ENCODE data around the gene CPNE6. TPM values are rescaled to one million over a fixed set of nuclear protein-coding genes. Genes with fewer than 3 reads are reported as not detected.
A peak's percentile ranks its signal among the peaks of the same experiment; 100 is the strongest.

Gene CPNE6
- total and polyA plus RNA-seq, 2 of the 13 experiments (the other 11 are each of a cell fraction or from before 2014, with no cell fraction given): not detected

DNA sequence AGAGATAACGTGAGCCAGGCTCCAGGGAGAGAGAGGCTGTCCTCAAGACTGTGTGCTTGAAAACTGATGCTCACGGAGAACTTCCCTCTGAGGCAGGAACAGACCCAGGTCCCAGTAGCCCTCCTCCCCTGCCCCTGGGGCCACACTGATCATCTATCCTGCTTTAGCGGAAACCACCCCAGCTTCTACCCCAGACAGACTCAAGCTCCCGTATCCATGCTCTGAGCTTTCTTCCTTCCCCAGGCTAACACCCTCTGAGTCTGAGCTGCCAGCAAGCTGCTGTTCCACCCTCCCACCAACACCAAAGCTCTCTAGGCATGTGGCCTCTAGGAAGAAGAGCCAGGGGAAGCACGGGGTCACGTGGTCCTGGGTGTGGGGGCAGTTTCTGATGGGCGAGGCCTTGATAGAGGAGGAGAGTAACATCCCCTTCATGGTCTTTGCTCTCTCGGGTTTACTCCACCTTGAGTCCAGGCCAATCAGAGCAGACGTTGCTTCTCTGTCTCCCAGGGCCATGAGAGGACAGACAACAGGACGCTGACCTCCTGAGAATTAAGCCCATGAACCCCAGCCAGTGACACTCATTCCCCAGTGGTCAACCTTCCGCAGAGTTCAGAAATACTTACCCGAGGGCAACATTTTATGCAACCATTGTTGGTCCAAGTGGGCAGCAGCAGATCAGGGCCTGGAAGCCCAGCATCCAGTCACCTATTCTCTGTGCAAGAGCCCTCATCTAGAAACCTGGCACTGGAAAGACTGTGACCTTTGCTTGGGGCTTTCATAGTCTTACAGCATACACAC, 24.1 kb downstream of the CPNE6 start (continued):
- TF ChIP-seq, protein P1, sequence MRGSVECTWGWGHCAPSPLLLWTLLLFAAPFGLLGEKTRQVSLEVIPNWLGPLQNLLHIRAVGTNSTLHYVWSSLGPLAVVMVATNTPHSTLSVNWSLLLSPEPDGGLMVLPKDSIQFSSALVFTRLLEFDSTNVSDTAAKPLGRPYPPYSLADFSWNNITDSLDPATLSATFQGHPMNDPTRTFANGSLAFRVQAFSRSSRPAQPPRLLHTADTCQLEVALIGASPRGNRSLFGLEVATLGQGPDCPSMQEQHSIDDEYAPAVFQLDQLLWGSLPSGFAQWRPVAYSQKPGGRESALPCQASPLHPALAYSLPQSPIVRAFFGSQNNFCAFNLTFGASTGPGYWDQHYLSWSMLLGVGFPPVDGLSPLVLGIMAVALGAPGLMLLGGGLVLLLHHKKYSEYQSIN (CRISPR knock-in tag; IDR thresholded peaks at IDR 0.05; ENCODE audit: borderline replicate concordance): no peak
- TF ChIP-seq KLF11 (CRISPR knock-in tag; IDR thresholded peaks at IDR 0.05) (peak; percentile 99), RAD21 (CRISPR knock-in tag; IDR thresholded peaks at IDR 0.05) (peak; percentile 39), LCORL (IDR thresholded peaks at IDR 0.05) (peak; percentile 71; the same call in 1 of the 2 replicates), LCORL (CRISPR knock-in tag; IDR thresholded peaks at IDR 0.05) (no peak), CC2D1A (CRISPR knock-in tag; IDR thresholded peaks at IDR 0.05) (peak; percentile 99), ZMAT3 (CRISPR knock-in tag; conservative IDR thresholded peaks at IDR 0.05) (peak; percentile 99), POLR2A (IDR thresholded peaks at IDR 0.05; ENCODE audit: insufficient read depth in 1 of 2, low read depth in 2 of 2, low read length in 2 of 2) (peak in 1 of 2 experiments; percentile 98; a peak in 2 of 4 replicates), CEBPB (IDR thresholded peaks at IDR 0.05; ENCODE audit: borderline replicate concordance, low read depth, low read length) (peak; percentile 64), SP4 (CRISPR knock-in tag; IDR thresholded peaks at IDR 0.05) (no peak), ELF4 (CRISPR knock-in tag; IDR thresholded peaks at IDR 0.05; ENCODE audit: borderline replicate concordance) (peak; percentile 30; the same call in 1 of the 2 replicates), ZNF530 (CRISPR knock-in tag; IDR thresholded peaks at IDR 0.05; ENCODE audit: low read depth) (no peak), KDM1A (CRISPR knock-in tag; IDR thresholded peaks at IDR 0.05) (peak; percentile 92), GATAD1 (CRISPR knock-in tag; IDR thresholded peaks at IDR 0.05) (peak; percentile 88), EHMT2 (IDR thresholded peaks at IDR 0.05; ENCODE audit: borderline replicate concordance, low read depth, low read length) (peak; percentile 95; the same call in 1 of the 2 replicates), KAT7 (CRISPR knock-in tag; IDR thresholded peaks at IDR 0.05; ENCODE audit: borderline replicate concordance) (peak; percentile 97), ARID2 (CRISPR knock-in tag; IDR thresholded peaks at IDR 0.05; ENCODE audit: borderline replicate concordance) (peak; percentile 90; the same call in 1 of the 2 replicates)
- TF ChIP-seq, protein P2, sequence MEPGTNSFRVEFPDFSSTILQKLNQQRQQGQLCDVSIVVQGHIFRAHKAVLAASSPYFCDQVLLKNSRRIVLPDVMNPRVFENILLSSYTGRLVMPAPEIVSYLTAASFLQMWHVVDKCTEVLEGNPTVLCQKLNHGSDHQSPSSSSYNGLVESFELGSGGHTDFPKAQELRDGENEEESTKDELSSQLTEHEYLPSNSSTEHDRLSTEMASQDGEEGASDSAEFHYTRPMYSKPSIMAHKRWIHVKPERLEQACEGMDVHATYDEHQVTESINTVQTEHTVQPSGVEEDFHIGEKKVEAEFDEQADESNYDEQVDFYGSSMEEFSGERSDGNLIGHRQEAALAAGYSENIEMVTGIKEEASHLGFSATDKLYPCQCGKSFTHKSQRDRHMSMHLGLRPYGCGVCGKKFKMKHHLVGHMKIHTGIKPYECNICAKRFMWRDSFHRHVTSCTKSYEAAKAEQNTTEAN (CRISPR knock-in tag; conservative IDR thresholded peaks at IDR 0.05): peak; percentile 96
- TF ChIP-seq, protein P3, sequence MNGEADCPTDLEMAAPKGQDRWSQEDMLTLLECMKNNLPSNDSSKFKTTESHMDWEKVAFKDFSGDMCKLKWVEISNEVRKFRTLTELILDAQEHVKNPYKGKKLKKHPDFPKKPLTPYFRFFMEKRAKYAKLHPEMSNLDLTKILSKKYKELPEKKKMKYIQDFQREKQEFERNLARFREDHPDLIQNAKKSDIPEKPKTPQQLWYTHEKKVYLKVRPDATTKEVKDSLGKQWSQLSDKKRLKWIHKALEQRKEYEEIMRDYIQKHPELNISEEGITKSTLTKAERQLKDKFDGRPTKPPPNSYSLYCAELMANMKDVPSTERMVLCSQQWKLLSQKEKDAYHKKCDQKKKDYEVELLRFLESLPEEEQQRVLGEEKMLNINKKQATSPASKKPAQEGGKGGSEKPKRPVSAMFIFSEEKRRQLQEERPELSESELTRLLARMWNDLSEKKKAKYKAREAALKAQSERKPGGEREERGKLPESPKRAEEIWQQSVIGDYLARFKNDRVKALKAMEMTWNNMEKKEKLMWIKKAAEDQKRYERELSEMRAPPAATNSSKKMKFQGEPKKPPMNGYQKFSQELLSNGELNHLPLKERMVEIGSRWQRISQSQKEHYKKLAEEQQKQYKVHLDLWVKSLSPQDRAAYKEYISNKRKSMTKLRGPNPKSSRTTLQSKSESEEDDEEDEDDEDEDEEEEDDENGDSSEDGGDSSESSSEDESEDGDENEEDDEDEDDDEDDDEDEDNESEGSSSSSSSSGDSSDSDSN (CRISPR knock-in tag; IDR thresholded peaks at IDR 0.05): peak; percentile 94
- TF ChIP-seq, protein P4, sequence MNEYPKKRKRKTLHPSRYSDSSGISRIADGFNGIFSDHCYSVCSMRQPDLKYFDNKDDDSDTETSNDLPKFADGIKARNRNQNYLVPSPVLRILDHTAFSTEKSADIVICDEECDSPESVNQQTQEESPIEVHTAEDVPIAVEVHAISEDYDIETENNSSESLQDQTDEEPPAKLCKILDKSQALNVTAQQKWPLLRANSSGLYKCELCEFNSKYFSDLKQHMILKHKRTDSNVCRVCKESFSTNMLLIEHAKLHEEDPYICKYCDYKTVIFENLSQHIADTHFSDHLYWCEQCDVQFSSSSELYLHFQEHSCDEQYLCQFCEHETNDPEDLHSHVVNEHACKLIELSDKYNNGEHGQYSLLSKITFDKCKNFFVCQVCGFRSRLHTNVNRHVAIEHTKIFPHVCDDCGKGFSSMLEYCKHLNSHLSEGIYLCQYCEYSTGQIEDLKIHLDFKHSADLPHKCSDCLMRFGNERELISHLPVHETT (CRISPR knock-in tag; conservative IDR thresholded peaks at IDR 0.05): peak; percentile 96
- TF ChIP-seq, protein P5, sequence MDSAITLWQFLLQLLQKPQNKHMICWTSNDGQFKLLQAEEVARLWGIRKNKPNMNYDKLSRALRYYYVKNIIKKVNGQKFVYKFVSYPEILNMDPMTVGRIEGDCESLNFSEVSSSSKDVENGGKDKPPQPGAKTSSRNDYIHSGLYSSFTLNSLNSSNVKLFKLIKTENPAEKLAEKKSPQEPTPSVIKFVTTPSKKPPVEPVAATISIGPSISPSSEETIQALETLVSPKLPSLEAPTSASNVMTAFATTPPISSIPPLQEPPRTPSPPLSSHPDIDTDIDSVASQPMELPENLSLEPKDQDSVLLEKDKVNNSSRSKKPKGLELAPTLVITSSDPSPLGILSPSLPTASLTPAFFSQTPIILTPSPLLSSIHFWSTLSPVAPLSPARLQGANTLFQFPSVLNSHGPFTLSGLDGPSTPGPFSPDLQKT (CRISPR knock-in tag; IDR thresholded peaks at IDR 0.05; ENCODE audit: borderline replicate concordance): no peak; the same call in 1 of the 2 replicates

All from HepG2 (cell line).